ENCODE measurements around the gene TMPRSS3.

- no peak for TF ChIP-seq CTCF (IDR thresholded peaks at IDR 0.05)
- no peak for TF ChIP-seq POLR2A (IDR thresholded peaks at IDR 0.05)
Observed at GRCh38 chr21:42357307-42357706, 38.5 kb downstream of the TMPRSS3 start.

All from thyroid gland (tissue), 4 donors.